COLO668 (cell line): ENCODE data around the gene DDIT4.
"Not testable (repeated sequence)": the region's sequence is repeated elsewhere in the genome, so short reads cannot be mapped to it uniquely, and the experiment has no call there.

Experiments used
- DNase-seq: peaks from one replicate; lab custom pipeline; 2025; ENCODE audit not compliant: unreplicated experiment; lab: John Stamatoyannopoulos, UW

Gene DDIT4

GRCh38 chr10:72273410-72274212 lies at the start of gene DDIT4:
TSS of gene DDIT4 (plus strand) at chr10:72273924. CDS start at chr10:72274217, 293 bp downstream.
- DNase-seq, result peak; percentile 94

GRCh38 chr10:72224191-72224590 lies 49.5 kb upstream of the DDIT4 start:
- DNase-seq, result not testable (repeated sequence)

GRCh38 chr10:72226418-72227027 lies 47.2 kb upstream of the DDIT4 start:
- DNase-seq, result no peak

GRCh38 chr10:72227826-72228225 lies 45.9 kb upstream of the DDIT4 start:
- no peak for DNase-seq

- DNase-seq, result no peak
These were observed 45.4 kb upstream of the DDIT4 start for GRCh38 chr10:72228318-72228751.

GRCh38 chr10:72229261-72230251 lies 44.2 kb upstream of the DDIT4 start:
- peak; percentile 5 for DNase-seq

- no peak for DNase-seq
These were observed 40.1 kb upstream of the DDIT4 start for GRCh38 chr10:72233621-72234020.

GRCh38 chr10:72234560-72235095 lies 39.1 kb upstream of the DDIT4 start:
- no peak for DNase-seq

GRCh38 chr10:72235544-72236279 lies 38.0 kb upstream of the DDIT4 start:
- DNase-seq, result no peak

GRCh38 chr10:72238392-72239175 lies 35.1 kb upstream of the DDIT4 start:
- DNase-seq, result no peak

- DNase-seq, result no peak
These were observed 34.3 kb upstream of the DDIT4 start for GRCh38 chr10:72239409-72239808.

GRCh38 chr10:72240371-72240770 lies 33.4 kb upstream of the DDIT4 start:
- no peak for DNase-seq

GRCh38 chr10:72241691-72242252 lies 32.0 kb upstream of the DDIT4 start:
- DNase-seq, result no peak

- no peak for DNase-seq
These were observed 31.0 kb upstream of the DDIT4 start for GRCh38 chr10:72242675-72243074.

GRCh38 chr10:72243822-72244437 lies 29.8 kb upstream of the DDIT4 start:
- DNase-seq, result no peak

GRCh38 chr10:72244573-72245038 lies 29.1 kb upstream of the DDIT4 start:
- DNase-seq, result no peak

GRCh38 chr10:72245949-72246525 lies 27.7 kb upstream of the DDIT4 start:
- no peak for DNase-seq

GRCh38 chr10:72248468-72249151 lies 25.1 kb upstream of the DDIT4 start:
- DNase-seq, result no peak
